ENCODE results near the gene NCK2.

DNA sequence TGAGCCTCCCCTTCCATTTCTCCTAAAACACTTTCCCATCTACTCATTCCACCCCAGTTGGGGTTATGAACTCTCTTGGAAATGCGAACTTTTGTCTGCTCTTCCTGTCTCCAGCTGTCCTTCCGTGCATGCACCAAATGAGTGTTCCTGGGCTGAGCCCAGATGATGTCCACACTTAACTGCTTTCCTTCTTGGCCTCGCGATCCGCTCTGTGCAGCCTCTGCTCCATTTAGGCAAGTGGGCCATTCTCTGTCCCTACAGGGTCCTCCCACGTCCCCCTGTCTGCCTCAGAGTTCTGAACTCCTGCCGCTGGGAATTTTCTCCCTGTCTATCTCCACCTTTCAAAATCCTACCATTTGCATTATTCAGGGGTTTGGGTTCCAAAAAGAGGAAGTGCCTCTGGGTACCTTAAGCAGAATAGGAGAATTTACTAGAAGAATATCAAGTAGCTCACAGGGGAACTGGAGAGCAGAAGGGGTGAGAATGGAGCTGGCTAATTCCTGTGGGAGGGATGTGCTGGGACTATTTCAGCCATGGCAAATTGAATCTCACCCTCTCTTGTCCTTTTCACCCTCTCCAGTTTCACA, 4.7 kb upstream of the NCK2 start:
- no peak for TF ChIP-seq CTCF (conservative IDR thresholded peaks at IDR 0.05 in 1 of 2, IDR thresholded peaks at IDR 0.05 in 1 of 2; ENCODE audit: extremely low read depth in 1 of 2, insufficient read depth in 1 of 2, low read depth in 1 of 2, low read length in 2 of 2)
- TF ChIP-seq EZH2 (IDR thresholded peaks at IDR 0.05; ENCODE audit: borderline replicate concordance, low read length) = no peak
